ENCODE results near the gene FAM83F.

FAM83F gene

GRCh38 chr22:40088818-40089217 is 94.1 kb downstream of the FAM83F start:
- no peak for TF ChIP-seq CTCF (IDR thresholded peaks at IDR 0.05; ENCODE audit: low read depth, low read length)
- no peak for DNase-seq (ENCODE audit: low read depth, low spot score)
- in situ Hi-C loops (cut with HindIII; ENCODE audit: low sequenced_read_pairs), result no loop called here
- H3K4me3 ChIP-seq (ENCODE audit: low read depth, low read length), result no peak overlapping the region
